Pulmonary artery endothelial cell (primary cell): Measurements from ENCODE around the gene GOLGA8M. TPM values are rescaled to one million over a fixed set of nuclear protein-coding genes. Genes with fewer than 3 reads are reported as not detected.
"Not testable (repeated sequence)": the region's sequence is repeated elsewhere in the genome, so short reads cannot be mapped to it uniquely, and the experiment has no call there.

Experiments used
- DNase-seq: peaks from one replicate; pipeline ENCODE4 v3.0.0-alpha.2; 2011; ENCODE audit warnings: low read depth, low spot score
- total RNA-seq: library from RNA; depleted of rRNA; stranded (reverse); fragments of >200 nt; gene quantifications from 2 replicates; pipeline ENCODE4 v1.2.3, GENCODE V29; 2014

Gene GOLGA8M
- 0.07 and 0.35 TPM in 2 replicates for total RNA-seq

- DNase-seq: not testable (repeated sequence)
These were observed at the start of gene GOLGA8M for GRCh38 chr15:28712270-28712669. TSS of gene GOLGA8M (minus strand) at chr15:28712421. CDS start at chr15:28712323, 98 bp downstream.

- not testable (repeated sequence) for DNase-seq
These were observed 30.7 kb upstream of the GOLGA8M start for GRCh38 chr15:28742890-28743289.

- DNase-seq: not testable (repeated sequence)
These were observed 26.5 kb upstream of the GOLGA8M start for GRCh38 chr15:28738590-28739292.

GRCh38 chr15:28738200-28738561 is 26.0 kb upstream of the GOLGA8M start:
- DNase-seq: not testable (repeated sequence)

GRCh38 chr15:28737521-28738199 is 25.4 kb upstream of the GOLGA8M start:
- DNase-seq: not testable (repeated sequence)

DNA sequence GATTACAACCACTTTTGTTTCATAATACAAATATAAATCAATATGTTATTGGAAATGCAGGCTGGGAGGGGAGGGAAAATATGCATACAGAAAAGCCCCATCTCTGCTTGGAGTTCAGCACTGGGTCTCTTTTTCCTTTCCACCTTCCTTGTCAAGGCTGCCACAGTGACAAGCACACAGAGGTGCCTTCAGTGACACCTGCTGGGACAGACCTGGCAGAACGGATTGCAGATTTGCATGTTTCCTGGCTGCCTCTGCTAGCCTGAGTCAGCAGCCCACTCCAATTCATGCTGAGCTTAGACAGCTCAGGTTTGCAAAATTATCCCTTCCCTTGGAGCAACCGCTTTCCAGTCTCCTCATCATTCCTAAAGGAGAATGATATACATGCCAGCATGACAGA is 15.8 kb upstream of the GOLGA8M start:
- not testable (repeated sequence) for DNase-seq

GRCh38 chr15:28727026-28727425 is 14.8 kb upstream of the GOLGA8M start:
- not testable (repeated sequence) for DNase-seq

DNA sequence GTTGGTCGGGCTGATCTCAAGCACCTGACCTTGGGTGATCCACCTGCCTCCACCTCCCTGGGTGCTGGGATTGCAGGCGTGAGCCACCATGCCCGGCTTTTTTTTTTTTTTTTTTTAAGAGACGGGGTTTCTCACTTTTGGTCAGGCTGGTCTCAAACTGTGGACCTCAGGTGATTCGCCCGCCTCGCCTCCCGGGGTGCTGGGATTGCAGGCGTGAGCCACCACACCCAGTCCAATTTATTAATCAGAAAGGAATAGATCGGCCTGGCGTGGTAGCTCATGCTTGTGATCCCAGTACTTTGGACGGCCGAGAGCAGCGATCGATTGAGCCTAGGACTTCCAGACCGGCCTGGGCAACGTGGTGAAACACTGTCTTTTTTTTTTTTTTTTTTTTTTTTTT is 13.9 kb upstream of the GOLGA8M start:
- no peak for DNase-seq

- no peak for DNase-seq
These were observed 13.3 kb upstream of the GOLGA8M start for GRCh38 chr15:28725556-28725955.

DNA sequence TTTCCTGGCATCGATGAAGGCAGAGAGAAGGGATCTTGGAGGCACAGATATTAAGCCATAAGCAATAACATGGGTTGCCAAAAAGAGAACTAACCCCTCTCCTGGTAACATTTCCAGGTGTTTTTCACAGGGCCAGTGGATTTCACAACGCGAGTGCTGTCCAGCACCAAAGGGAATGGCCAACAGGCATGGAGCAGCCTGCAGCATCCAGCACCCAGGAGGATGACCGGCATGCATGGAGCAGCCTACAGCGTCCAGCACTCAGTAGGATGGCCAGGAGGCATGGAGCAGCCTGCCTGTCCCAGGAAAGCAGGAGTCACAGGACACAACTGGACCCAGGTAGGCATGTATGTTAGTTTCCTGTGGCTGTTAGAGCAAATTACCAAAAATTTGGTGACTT is 11.8 kb upstream of the GOLGA8M start:
- DNase-seq: not testable (repeated sequence)

GRCh38 chr15:28719626-28720025 is 7.4 kb upstream of the GOLGA8M start:
- not testable (repeated sequence) for DNase-seq

GRCh38 chr15:28718576-28718975 is 6.4 kb upstream of the GOLGA8M start:
- not testable (repeated sequence) for DNase-seq

DNA sequence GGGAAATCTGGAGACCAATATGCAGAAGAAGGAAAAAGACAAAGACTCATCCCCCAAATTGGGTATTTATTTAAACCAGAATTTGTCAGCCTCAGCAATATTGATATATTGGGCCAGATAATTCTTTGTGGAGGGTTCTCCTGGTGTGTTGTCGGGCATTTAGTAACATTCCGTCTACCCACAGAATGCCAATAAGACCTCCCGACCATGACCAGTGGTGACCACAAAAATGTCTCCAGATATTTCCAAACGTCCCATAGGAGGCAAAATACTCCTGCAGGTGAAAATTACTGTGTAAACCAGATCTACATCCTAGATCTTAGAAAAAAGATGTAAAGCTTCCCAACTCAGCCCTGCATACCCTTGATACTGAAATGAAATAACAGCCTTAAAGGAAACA is 2.0 kb upstream of the GOLGA8M start:
- DNase-seq: not testable (repeated sequence)

- not testable (repeated sequence) for DNase-seq
These were observed 8.3 kb downstream of the GOLGA8M start for GRCh38 chr15:28703927-28704326.

DNA sequence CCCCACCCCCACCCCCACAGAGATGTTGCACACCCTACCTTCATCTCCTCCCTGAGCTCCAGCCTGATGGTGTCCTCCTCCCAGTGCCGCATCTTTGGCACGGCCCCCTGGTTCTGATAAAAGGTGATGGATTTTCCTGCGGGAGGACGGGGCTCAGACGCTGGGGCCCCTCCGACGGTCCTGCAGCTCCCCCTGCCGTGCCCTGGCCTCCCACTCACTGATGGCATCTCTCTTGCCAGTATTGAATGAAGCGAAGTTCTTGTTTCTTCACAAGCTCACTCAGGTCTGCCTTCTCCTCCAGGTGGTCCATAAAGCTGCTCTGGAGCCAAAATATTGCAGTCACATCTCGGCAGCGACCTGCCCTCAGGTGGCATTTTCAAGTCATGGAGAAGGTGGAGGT is 9.8 kb downstream of the GOLGA8M start:
- DNase-seq: not testable (repeated sequence)

- not testable (repeated sequence) for DNase-seq
These were observed 18.0 kb downstream of the GOLGA8M start for GRCh38 chr15:28694006-28694751.

GRCh38 chr15:28693021-28693420 is 19.2 kb downstream of the GOLGA8M start:
- not testable (repeated sequence) for DNase-seq

DNA sequence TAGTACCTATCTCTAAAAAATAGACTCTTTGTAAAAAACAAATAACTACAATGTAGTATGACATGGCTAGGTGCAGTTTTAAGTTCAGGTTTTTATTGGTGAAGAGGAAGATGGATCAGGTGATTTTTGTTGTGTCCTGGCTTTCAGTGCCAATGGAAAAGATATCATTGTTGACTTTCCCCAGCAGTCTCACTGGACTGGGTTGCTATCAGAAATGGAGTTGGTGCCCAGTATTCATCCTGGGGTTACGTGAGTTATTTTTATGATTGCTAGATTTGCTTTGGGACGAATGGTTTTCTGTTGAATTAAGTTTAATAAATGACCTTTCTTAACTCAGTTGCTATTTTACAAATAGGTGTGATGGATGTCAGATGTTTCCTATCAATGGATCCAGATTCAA is 38.7 kb downstream of the GOLGA8M start:
- not testable (repeated sequence) for DNase-seq

GRCh38 chr15:28672122-28672521 is 40.1 kb downstream of the GOLGA8M start:
- DNase-seq: not testable (repeated sequence)

DNA sequence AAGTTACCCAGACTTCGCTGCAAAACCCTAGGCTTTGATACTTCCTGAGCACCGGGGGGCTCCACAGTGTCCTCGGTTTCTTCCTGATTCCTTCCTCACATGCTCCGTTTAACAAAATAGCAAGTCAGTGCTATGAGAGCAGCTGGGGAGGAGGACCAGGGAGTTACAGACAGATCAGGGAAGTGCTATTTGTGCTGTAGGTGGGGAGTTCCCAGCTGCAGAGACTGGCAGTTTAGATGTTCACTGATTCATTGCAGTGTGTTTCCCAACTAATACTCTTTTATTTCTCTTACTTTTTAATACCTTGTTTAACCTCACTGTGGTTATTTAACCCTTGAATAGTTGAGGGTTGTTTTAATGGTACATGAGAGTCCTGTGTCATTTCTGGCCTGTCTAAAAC is 45.8 kb downstream of the GOLGA8M start:
- not testable (repeated sequence) for DNase-seq

DNA sequence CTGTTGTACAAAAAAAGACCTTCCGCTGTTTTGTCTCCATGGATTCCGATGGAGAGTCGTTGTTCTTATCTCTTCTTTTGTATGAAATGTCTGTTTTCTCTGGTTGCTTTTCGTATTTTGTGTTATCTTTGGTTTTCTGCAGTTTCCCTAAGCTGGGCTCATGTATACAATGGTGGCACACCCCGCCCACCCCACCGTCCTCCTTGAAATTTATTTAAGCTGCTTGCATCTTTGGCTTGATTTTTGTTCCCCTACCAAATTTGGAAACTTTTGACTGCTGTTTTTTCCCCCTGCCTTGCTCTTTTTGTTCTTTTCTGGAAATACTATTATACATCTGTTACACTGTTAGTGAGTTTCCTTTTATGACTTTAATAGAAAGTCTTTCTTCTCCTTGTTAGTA is 47.6 kb downstream of the GOLGA8M start:
- not testable (repeated sequence) for DNase-seq

GRCh38 chr15:28663717-28664116 is 48.5 kb downstream of the GOLGA8M start:
- DNase-seq: not testable (repeated sequence)
